Activated CD8-positive, alpha-beta memory T cell treated with anti-CD3 and anti-CD28 coated beads, Interleukin-2, amount 50 U/mL, for 1 hour (primary cell): ENCODE measurements around the gene BEND7.
"Not testable (repeated sequence)": the region's sequence is repeated elsewhere in the genome, so short reads cannot be mapped to it uniquely, and the experiment has no call there.

Experiments used
- DNase-seq: peaks from one replicate; pipeline ENCODE4 v3.0.0-alpha.2; 2020; ENCODE audit errors: extremely low read depth

BEND7 gene

GRCh38 chr10:13483073-13483472, 45.7 kb downstream of the BEND7 start:
- DNase-seq, result no peak

DNA sequence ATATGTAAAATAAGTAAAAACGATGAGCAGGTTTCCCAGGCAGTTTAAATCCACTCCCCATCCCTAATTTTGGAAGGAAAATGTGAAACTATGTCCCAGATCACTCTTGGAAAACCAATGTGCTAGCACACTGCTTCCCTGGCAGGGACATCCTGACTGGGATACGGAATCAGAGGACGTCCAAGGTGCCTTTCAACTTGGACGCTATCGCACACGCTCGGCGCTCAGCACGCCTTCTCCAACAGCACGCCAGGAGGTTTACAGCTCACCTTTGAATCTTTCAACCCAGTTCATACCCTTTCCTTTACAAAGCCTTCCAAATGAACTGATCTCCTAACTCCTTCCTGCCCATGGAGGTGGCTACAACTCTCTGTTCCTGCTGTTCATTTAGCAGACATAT, 47.1 kb downstream of the BEND7 start:
- DNase-seq, result no peak

- DNase-seq, result no peak
These were observed 53.7 kb downstream of the BEND7 start for GRCh38 chr10:13475124-13475523.

DNA sequence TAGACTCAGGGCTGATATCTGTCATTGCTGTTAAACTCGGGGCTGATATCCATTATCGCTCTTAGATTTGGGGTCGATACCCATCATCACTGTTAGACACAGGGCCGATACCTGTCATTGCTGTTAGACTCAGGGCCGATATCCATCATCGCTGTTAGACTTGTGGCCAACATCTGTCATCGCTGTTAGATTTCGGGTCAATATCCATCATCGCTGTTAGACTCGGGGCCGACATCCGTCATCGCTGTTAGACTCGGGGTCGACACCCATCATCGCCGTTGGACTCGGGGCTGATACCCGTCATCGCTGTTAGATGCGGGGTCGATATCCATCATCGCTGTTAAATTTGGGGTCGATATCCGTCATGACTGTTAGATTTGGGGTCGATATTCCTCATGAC, 54.8 kb downstream of the BEND7 start:
- no peak for DNase-seq

DNA sequence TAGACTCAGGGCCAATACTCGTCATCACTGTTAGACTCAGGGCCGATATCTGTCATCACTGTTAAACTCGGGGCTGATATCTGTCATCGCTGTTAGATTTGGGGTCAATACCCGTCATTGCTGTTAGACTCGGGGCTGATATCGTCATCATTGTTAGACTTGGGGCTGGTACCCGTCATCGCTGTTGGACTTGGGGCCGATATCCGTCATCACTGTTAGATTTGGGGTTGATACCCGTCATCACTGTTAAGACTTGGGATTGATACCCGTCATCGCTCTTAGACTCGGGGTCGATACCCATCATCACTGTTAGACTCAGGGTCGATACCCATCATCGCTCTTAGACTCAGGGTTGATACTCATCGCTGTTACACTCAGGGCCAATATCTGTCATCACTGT, 56.5 kb downstream of the BEND7 start:
- no peak for DNase-seq

DNA sequence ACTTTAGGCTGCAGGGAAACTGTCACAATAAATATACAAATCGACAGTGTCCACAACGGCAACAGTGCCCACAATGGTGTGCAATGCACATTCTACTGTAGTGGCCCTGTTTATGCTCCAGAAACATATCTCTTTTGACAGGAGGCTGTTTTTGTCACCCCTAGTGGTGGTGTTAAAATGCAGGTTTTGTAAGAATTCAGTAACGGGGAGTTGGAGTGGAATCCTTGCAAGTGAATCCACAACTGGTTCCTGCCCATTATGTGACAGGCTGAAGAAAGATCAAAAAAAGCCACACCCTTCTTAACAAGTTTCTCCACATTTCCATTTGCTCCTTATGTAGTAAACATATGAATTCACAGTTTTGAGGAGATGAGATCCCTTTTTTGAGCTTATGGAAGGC, 58.5 kb downstream of the BEND7 start:
- no peak for DNase-seq

DNA sequence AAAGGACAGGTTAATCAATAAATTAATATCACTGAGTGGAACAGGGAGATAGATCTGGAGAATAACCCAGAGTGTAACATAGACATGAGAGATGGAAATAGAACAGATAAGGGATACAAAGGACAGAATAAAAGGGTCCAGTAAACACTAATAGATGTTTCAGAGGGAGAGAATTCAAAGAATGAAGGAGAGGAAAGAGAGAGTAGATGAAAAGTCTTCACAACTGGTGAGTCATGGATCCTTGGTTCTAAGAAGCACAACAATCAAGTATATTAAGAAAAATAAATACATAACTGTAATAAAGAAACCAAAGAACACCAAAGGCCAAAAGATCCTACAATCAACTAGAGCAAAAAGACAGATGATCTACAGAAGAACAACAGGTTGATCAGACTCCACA, 66.3 kb downstream of the BEND7 start:
- no peak for DNase-seq

DNA sequence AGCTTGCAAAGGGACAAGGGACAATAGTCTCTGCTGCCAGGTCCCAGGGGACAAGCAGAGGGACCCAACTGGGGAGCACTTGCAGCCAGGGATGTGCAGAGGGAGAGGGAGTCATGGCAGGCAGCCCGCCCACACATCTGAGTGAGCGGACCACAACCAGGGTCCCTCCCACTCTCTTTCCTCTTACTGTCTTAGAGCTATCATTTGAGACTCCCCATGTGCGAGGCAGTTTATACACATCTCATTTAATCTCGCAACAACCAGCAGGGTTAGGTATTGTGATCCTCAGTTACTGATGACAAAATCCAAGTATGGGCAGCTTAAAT, 70.2 kb downstream of the BEND7 start:
- DNase-seq, result no peak

- no peak for DNase-seq
These were observed 70.7 kb downstream of the BEND7 start for GRCh38 chr10:13457958-13458686.

DNA sequence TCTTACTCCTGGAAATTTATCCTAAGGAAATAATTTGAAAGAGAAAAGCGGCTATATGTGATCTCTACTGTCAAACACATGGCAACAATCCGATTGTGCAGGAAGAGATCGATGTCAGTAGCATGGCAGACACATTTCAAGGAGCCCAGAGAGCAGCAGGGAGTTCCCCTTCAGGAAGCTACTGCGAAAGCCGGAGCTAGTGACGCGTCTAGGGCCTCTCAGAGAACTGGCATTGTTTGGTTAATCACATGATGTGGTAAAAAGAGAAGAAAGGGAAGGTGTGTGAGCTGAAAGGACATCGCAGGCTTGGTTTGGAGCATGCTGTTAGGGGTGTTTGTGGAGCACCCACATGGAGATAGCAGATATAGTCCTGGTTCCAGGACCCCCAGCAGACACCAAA, 74.9 kb downstream of the BEND7 start:
- DNase-seq, result no peak

GRCh38 chr10:13450069-13450468, 78.7 kb downstream of the BEND7 start:
- DNase-seq, result no peak

DNA sequence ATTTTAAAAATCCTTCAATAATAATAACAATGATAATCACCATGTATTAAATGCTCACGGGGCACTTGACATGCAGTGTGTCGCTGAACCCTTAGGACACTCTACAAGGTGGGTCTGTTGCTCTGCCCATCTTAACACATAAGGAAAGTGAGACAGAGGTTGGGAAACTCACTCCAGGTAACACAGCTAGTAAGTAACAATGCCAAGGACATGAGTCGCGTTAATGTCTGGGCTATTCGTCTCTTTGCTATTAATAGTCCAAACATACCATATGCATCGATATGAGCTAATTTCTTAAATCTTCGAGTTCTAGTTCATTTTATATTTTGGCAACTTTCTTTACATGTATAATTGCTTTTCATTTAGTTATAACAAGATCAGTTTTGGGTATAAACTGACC, 79.5 kb downstream of the BEND7 start:
- DNase-seq, result no peak

- DNase-seq, result no peak
These were observed 80.6 kb downstream of the BEND7 start for GRCh38 chr10:13448216-13448615.

- no peak for DNase-seq
These were observed 83.0 kb downstream of the BEND7 start for GRCh38 chr10:13445656-13446400.

DNA sequence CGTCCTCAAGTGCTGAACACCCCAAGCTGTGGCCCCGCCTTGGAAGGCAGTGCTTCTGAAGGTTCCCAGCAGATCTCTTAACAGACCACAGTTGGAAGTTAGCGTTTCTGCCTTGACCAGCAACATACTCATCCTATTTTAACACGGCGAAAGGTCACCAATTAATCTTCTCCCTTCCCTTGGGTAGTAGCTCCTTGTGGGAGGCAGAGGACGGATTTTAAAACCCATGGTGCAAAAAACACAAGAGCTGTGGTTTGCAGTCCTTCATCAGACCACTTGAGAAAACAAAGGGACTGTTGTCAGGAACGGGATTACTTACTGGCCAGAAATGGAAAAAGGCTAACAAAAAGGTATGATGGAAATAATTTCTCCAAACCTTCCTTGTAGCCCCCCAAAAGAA, 87.3 kb downstream of the BEND7 start:
- DNase-seq, result no peak

GRCh38 chr10:13440185-13441061, 88.4 kb downstream of the BEND7 start:
- peak; percentile 13 for DNase-seq

- DNase-seq, result no peak
These were observed 89.3 kb downstream of the BEND7 start for GRCh38 chr10:13439313-13440184.

GRCh38 chr10:13437026-13437555, 91.7 kb downstream of the BEND7 start:
- no peak for DNase-seq

- not testable (repeated sequence) for DNase-seq
These were observed 100.9 kb downstream of the BEND7 start for GRCh38 chr10:13427943-13428342.

DNA sequence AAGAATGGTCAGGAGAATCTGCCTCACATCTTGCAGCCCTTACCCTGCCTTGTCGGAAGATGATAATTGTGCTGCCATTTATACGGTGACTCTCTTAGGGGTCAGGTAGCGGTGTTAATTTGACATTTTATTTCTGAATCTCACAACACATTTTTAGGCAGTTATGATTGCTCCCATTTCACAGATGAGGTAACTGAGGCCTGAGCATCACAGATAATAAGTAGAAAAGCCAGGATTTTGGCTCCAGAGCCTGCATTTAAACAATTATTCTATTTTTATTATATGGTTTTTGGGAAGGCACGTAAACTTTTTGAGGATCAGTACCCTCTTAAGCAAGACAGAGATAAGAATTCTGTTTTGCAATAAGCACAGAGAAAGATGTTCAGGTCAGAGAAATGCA, 103.4 kb downstream of the BEND7 start:
- no peak for DNase-seq

DNA sequence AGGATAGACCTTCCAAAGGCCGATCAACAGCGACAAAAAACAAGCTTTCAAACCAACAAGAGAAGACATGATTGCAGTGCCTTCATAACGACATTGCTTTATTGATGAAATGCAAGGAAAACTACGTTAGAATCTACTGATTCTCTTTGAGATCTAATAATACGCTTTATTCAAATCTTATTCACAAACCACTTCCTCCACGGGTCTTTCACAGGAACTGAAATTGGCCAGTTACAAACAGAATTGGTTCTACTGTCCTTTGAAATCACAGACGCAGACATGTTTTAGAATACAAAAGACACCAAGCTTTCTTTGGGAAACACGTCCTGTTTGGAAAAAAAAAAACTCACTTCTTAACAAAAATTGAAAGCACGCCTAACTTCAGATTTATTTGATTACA, 106.0 kb downstream of the BEND7 start:
- DNase-seq, result no peak
